Fibroblast of skin of right biceps (primary cell): ENCODE data around the gene TSC2.
"Not testable (repeated sequence)": the region's sequence is repeated elsewhere in the genome, so short reads cannot be mapped to it uniquely, and the experiment has no call there.

Experiments used
- DNase-seq: peaks from one replicate; pipeline ENCODE4 v3.0.0-alpha.2; 2013

TSC2 gene

DNA sequence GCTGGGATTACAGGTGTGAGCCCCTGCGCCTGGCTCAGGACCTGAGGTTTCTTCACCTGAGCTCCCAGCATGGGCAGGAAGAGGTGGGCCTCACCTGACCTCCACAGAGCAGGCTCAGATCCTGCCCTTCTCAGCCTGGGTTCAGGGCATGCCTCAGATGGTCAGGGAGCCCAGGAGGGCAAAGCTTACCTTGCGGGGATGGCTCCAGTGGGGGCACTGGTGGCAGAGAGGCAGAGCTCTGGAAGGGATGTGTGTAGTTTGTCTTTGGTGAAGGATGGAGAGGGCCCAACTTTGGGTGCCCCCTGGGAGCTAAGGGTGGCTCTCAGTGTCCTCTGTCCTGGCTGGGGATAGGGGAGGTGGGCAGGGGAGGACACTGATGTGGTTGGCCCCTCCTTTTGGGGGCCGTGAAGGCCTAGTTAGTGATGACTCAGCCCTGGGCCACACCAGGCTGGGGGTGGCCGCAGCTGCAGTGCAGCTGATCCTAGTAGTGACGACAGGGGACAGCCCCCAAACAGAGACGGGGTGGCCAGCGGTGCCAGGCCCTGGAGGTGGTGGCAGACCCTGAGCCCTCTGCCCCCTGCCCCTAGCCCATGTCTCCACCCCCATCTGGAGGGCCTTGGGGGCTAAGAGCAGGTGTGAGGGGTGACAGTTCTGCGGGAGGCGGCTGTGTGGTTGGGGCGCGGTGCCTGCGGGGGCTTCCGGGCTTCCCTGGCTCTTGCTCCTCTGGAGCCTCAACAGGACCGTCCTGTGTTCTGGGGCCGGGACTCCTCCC is 15.3 kb upstream of the TSC2 start:
- DNase-seq = peak; percentile 40

DNA sequence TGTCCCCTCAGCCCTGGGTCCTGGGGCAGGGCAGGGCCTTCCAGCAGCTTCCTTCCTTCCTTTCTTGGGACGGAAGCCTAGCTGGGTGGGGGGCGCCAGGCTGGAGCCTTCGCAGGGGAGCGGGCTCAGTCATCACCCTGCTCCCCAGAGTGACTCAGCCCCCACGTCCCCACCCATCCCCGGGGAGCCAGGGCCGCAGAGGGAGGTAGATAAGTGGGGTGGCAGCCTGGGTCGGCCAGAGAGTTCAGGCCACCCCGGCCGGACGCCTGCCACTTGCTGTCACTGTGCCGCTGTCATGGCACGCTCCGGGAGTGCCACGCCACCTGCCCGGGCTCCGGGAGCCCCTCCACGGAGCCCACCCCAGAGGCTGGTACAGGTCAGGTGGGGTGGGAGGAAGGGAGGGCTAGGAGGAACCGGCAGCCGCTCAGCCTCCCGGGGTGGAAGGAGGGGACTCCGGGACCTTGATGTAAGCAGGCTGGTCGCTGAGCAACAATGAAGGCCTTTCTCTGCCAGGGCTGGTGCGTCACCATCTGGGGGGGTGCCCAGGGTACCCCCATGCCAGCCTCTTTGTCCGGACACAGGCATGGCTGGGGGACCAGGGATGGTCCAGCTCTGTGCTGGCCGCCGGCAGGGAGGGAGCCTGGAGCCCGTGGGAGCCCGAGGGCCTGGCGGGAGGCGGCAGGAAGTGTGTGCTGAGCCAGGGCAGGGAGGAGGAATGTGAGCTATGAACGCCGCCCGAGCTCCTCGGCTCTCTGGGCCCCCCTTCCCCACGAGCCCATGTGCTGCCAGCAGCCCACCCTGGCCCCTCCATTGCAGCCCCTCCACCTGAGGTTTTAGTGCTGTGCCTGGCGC is 14.5 kb upstream of the TSC2 start:
- DNase-seq = peak; percentile 69

DNA sequence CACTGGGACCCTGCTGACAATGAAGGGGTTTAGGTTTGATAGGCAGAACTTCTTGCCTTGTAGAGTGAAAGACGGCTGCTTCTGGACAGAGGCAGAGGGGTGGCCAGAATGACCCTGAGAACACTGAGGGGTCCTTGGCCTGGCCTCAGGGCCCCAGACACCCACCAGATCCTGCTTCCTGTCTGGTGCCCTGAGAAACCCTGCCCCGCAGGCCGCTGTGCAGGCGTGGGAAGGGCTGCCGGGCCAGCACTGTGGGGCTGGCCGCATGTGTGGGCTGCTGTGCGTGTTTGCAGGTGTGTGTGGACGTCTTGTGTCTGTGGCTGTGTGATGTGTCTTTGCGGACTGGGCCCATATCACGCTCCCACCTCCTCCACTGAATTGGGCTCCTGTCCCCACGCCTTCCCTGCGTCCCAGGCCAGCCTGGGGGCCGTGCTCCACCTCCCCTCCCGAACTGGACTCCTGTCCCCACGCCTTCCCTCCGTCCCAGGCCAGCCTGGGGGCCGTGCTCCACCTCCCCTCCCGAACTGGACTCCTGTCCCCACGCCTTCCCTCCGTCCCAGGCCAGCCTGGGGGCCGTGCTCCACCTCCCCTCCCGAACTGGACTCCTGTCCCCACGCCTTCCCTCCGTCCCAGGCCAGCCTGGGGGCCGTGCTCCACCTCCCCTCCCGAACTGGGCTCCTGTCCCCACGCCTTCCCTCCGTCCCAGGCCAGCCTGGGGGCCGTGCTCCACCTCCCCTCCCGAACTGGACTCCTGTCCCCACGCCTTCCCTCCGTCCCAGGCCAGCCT is 13.7 kb upstream of the TSC2 start:
- not testable (repeated sequence) for DNase-seq

DNA sequence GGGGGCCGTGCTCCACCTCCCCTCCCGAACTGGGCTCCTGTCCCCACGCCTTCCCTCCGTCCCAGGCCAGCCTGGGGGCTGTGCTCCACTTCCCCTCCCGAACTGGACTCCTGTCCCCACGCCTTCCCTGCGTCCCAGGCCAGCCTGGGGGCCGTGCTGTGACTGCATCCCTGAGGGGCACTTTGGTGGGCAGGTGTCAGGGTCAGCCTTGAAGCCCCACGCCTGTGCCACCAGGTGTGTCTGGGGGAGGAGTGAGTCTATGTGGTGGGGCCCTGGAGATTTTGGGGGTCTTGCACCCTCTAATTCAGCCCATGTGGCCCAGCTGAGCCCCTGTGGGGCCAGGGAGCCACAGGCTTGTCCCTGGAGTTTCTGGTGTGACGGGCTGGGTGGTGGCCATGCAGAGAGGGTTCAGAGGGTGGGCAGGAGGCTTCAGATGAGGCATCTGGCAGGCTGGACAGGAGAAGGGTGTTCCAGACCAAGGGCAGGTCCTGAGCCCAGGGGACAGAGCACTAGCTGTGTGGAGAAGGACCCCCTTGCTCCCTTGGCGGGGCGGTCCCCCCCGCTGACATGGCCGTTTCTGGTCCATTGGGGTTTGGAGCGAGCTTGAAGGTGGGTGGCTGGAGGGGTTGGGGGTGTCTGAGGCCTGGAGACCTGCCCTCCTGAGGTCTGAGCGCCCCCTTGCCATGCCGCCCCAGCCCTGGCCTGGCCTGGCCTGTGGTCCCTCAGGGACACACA is 12.9 kb upstream of the TSC2 start:
- DNase-seq = no peak

DNA sequence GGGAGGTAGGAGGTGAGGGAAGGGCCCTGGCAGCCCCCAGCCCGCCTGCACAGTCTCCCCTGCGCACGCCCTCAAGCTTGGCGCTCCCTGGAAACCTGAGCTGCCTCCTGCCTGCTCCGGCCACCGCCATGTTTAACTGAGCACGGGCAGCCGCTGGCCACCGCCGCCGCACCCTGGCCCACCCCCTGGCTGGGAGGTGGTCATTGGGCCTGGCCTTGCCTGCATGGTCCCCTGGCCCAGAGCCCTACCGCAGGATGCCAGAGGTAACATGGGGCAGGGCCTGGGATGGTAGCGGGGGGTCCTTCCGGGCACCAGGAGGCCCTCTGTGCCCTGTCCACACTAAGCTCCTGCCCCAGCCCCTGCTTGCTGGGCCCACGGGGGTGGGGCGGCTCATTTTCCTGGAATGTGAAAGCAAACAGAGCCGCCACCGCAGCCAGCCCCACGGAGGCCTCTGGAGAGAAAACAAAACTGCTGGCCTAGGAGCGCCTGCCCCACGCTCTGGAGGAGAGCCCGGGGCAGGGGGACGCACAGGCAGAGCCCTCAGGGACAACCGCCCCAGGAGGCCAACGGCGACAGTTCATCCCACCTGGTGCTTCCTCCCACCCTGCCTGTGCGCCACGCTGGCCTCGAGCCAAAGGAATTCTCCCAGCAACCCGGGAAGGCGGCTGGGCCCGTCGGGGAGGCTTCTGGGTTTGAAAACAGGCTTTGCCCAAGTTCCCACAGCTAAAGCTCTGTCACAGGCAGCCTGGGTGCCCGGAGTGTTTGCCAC is 12.2 kb upstream of the TSC2 start:
- DNase-seq = peak; percentile 80

DNA sequence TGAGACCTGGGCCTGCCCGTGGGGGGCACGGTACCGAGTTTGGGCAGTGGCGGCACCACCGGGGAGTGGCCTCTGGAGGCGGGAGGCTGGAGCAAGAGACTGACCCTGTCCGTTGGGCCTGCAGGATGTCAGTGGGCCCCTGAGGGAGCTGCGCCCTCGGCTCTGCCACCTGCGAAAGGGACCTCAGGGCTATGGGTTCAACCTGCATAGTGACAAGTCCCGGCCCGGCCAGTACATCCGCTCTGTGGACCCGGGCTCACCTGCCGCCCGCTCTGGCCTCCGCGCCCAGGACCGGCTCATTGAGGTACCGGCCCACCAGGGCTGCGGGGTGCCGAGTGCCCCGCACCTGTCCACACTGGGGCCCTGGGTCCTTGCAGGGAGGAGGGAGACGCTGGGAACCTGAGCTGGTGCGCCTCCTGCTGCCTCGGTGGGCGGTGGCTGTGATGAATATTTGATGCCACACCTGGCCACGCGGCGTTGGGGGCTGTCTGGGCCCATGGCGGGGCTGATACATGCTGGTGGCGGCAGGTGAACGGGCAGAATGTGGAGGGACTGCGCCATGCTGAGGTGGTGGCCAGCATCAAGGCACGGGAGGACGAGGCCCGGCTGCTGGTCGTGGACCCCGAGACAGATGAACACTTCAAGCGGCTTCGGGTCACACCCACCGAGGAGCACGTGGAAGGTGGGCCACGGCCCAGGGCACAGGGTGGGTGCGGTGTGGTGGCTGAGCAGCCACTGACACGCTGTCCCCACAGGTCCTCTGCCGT is 11.4 kb upstream of the TSC2 start:
- no peak for DNase-seq

DNA sequence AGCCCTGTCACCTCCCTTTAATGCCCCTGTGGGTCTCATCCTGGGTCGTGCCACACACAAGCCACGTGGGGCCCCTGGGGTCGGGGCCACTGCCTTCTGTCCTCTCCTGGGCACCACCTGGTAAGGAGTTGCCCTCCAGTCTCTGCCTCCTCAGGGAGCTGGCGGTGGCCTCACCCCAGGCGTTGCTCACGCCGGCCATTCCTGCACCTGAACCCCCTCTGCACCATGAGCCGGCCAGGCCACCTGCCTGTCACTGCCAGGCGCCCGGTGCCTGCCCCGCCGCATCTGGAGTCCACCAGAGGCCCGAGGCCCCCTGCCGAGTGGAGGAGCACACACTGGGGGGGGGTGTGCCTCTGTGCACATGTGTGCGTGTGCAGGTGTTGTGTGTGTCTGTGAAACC is 10.7 kb upstream of the TSC2 start:
- DNase-seq = no peak

DNA sequence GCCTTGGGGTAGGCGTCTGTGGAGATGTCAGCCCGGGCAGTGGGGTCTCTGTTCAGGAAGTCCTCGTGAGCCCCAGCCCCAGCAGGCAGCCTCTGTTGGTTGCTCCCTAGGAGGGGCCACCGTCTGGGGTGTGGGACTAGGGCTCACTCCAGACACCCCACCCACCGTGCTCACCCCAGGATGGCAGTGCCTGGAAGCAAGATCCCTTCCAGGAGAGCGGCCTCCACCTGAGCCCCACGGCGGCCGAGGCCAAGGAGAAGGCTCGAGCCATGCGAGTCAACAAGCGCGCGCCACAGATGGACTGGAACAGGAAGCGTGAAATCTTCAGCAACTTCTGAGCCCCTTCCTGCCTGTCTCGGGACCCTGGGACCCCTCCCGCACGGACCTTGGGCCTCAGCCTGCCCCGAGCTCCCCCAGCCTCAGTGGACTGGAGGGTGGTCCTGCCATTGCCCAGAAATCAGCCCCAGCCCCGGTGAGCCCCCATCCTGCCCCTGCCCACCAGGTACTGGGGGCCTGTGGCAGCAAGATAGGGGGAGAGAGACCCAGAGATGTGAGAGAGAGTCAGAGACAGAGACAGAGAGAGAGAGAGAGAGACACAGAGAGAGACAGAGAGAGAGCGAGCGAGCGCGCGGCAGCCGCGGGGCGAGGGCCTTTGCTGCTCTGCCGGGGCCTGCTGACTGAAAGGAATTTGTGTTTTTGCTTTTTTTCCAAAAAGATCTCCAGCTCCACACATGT is 10.0 kb upstream of the TSC2 start:
- DNase-seq = peak; percentile 66

DNA sequence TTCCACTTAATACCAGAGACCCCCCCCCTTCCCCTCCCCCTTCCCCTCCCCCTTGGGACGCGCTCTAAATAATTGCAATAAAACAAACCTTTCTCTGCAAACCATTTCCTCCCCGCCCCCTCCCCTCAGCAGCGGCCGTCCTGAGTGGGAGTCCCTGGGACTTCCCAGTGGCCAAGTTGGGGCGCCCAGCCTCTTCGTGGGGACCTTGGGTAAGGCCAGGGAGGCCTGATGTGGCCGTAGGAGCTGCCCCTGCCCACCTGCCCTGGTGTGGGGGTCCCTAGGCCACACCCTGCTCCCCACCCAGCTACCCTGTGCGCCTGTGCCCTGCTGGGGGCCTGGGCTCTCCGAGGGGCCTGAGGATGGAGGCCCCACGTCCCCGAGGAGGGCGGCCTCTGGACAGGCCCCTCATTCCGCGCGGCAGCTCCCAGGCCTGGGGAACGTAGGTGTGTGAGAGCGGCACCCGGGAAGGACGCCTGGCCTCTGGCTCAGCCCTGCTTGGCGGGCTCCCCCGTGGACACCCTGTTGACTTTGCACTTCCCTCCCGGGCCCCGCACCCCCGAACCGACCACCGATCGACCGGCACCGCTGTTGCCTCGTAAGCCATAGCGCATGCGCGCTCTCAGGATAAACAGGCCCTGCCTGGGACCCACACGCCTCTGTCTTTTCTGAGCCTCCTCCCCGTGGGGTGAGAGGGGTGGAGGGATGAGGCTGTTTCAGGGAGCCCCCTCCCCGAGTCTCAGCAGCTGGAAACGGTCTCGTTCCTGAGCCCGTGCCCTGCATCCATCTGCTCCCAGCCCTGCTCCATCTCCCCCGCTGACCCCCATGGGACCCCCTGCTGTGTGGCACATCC is 9.2 kb upstream of the TSC2 start:
- no peak for DNase-seq

DNA sequence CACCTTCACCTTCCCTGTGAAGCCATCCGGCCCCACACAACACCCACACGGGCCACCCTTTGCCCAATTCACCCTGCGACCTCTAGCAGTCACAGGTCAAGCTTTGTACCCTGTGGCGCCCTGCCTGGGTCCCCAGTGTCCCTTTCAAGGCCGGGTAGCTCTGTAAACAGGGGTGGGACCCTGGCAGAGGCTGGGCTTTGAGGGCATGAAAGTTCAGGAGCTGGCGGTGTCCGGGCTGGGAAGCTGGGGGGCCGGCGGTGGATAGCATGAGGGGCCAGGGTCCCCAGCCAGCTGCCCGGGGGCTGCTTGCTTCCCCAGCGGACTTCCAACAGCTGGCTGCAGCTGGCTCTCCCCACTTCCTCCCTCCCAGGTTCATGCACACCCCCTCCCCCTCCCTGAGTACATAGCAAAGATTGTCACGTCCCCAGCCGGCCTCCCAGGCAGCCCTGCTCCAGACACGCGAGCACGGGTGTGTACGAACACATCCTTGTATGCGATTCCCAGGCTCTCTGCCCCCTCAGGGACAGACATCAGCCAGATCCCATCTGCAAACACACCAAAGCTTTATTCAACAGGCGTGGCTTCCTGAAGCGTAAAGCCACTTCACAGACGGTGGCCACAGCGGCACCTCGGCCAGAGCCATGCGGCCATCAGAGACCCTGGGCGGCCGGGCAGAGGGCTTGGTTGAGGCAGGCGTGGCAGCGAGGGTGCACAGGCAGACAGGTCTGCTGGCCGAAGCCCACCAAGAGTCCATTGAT is 8.3 kb upstream of the TSC2 start:
- peak; percentile 86 for DNase-seq

DNA sequence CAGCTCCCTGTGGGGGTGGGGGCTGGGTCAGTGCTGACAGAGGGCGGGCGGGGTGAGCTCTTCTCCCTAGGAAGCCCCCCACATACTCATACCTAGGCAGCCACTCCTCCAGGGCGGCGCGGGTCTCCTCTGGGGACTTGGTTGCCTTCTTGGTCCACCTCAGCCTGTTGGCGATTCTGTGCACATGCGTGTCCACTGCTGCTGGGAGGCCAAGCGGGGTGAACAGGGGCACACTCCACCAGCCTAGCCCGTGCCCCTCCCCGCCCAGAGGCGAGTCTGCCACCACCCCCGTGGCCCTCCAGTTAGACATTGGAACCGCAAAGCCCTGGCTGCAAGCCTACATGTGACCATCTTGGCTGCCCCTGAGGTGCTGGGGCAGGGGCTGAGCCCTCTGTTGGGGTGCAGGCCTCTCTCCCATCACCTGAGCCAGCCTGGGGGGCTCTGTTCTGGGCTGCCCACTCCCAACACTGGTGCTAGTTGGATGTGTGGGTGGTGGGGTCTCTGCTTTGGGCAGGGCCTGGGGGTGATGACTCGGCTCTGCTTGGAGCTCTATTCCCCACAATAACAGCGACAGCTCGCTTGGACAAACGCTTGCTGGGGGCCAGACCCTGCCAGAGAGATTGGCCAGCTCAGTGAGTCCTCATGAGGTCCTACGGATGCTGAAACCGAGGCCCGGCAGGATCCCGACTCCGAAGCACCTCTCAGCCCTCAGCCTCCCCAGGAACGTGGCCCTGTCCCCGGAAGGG is 7.6 kb upstream of the TSC2 start:
- DNase-seq = no peak

DNA sequence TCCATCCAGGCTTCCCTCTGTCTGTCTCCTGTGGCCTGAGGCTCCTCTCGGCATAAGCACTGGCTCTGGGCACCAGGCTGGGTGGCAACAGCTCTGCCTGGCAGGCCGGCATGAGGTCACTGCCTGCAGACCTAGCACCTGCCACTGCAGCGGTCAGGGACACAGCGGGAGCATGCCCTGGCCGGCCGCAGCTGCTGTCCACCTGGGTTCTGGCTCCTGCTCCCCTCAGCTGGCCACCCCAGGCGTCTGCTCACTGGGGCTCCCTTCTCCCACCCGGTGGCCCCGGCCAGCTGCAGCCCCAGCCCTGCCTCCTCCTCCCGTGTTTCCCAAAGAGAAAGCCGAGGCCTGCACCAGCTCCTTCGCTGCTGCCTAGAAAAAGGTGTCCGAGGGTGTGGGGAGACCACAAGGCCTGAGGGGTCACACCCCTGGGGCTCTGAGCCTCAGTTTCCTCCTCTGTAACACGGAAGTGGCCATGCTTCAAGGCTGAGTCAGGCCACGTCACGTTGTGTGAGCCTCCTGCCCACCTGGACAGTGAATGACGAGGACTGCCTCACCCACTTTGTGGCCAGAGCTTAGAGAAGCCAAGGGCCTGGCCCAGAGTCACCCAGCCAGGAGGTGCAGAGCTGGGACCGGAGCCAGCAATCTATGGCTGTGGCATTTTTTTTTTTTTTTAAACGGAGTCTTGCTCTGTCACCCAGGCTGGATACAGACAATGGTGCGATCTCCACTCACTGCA is 6.8 kb upstream of the TSC2 start:
- no peak for DNase-seq

DNA sequence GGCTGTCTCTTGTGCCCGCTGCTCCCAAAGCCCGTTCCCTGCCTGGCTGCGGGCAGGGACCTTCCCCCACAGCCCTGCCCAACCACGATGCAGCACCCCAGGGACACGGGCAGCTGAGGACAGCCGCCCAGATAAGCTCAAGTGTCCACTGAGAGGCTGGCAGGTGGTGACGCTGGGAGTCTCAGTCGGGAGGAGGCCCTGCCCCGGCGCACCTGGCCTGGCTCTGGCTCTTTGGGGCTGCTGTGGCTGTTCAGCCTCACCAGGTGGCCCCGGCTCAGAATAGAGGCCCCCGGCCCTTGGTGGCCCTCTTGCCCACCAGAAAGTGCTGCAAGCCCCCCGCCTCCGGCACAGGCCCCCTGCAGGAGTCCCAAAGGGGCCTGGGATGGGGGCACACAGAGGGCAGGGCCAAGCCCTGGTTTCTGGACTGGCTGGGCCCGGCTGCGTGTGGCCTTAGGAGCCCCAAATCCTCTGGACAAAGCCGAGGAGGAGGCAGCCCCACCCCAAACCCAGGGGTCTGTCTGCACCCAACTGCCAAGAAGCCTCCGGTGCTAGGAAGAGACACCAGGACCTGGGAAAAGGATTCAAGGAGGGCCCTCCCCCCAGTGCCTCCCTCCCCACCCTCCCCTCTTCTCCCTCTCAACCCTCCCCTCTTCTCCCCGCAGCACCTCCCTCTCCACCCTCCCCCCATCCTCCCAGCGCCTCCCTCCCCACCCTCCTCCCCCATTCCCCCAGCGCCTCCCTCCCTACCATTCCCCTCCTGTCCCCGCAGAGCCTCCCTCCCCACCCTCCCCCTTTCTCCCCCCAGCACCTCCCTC is 5.4 kb upstream of the TSC2 start:
- no peak for DNase-seq

DNA sequence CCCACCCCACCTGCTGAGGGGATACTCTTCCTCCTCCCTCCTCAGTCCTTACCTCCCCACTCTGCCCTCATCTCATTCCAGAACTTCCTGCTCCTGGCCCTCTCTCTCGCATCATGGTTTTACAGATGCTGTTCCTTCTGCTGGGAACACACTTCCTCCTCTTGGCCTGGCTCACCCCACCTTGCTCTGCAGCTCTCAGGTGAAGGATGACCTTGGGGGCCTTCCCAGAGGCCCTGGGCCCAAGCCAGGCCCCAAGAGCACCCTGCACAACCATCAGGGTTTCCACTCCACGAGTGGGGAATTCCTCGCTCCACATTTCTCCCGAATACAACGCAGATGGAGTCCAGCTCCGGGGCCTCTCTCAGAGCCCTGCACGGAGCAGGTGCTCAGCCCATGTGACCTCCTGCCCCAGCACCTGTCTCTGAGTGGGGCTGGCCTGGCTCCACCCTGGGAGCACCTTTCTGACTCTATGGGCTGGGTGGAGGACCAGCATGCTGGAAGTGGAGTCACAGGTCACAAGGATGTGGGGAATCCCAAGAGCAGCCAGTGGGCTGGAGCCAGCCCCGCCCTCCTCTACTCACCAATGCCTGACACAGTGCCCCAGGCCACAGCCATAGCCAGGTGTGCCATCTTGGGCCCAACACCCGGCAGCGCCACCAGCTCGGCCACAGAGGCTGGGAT is 4.7 kb upstream of the TSC2 start:
- no peak for DNase-seq

DNA sequence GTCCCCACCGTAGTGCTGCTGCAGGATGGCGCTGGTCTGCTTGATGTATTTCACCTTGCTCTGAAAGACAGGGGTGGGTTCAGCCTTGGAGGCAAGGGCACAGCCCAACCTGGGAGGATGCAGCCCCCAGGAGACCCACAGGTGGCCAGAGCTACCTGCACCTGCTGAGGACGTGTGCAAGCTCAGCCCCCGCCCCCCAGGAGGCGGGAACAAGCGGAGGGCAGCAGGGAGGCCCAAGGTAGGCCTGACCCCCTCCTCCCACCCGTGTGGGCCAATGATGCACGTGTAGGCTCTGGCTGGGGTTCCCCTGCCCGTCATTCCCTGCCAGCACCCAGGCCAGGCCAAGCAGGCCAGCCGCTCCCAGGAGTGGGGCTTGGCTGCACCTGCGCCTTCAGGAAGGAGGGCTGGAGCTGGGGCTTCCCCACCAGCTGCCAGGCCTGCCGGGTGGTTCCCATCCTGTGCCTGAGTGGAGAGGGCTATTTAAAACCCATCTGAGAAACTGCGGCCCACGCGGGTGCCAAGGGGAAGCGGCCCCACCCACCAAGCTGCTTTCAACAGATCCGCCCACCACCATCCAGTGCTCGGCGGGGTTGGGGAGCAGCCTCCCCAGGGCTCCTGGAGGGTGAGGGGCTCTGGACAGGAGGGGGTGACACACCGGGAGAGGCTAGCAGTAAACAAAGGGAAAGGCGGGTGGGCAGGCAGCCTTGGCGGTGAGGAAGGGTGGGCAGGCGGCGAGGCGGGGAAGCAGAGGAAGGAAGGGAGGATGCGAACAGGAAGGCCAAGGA is 3.9 kb upstream of the TSC2 start:
- no peak for DNase-seq
